ENCODE data around the gene SRRM1. TPM values are rescaled to one million over a fixed set of nuclear protein-coding genes. Genes with fewer than 3 reads are reported as not detected.
"Not testable (repeated sequence)": the region's sequence is repeated elsewhere in the genome, so short reads cannot be mapped to it uniquely, and the experiment has no call there.

Gene SRRM1
- total RNA-seq, 2 experiments from 2014 or later, result 189 to 207 TPM

DNA sequence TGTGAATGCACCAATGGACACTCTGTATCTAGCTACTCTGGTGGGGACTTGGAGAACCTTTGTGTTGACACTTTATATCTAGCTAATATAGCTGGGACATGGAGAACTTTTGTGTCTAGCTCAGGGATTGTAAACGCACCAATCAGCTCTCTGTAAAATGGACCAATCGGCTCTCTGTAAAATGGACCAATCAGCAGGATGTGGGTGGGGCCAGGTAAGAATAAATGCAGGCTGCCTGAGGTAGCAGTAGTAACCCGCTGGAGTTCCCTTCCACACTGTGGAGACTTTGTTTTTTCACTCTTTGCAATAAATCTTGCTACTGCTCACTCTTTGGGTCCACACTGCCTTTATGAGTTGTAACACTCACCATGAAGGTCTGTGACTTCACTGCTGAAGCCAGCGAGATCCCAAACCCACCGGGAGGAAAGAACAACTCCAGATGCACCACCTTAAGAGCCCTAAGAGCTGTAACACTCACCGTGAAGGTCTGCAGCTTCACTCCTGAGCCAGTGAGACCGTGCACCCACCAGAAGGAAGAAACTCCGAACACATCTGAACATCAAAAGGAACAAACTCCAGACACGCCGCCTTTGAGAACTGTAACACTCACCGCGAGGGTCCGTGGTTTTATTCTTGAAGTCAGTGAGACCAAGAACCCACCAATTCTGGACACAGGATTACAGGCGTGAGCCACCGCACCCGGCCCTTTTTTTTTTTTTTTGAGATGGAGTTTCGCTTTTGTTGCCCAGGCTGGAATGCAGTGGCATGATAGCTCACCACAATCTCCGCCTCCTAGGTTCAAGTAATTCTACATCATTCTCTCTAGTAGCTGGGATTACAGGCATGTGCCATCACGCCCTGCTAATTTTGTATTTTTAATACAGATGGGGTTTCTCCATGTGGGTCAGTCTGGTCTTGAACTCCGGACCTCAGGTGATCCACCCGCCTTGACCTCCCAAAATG is 79.3 kb downstream of the SRRM1 start:
- Mint-ChIP-seq H3K4me1 (ENCODE audit: low read depth) (peaks cover 13% of the 10 kb centered on the region), H3K27ac (peak overlapping the region; percentile 70), H3K4me3 (peak overlapping the region; percentile 73)
- H3K36me3 Mint-ChIP-seq (ENCODE audit: low read depth); H3K27me3 Mint-ChIP-seq (ENCODE audit: low read depth); POLR2A ChIA-PET; CTCF ChIA-PET; H3K9me3 Mint-ChIP-seq (ENCODE audit: insufficient read depth): not testable (repeated sequence)
- DNase-seq (peak; percentile 30), ATAC-seq (peak; percentile 51)

Other genes starting within 250 kb of the SRRM1 start
- gene STPG1, start 229.5 kb upstream of the SRRM1 start, total RNA-seq, result 1 to 10 TPM; 8.0 to 9.9 TPM
- 10 to 100 TPM; 43.4 to 46.9 TPM for gene NIPAL3, start 227.5 kb upstream of the SRRM1 start, total RNA-seq
- gene RCAN3, start 140.5 kb upstream of the SRRM1 start, total RNA-seq, result 10 to 100 TPM; 63.7 to 65.6 TPM
- under 1 TPM in 1 of 2 experiments, not detected in 1; 0.05 TPM for gene NCMAP, start 87.2 kb upstream of the SRRM1 start, total RNA-seq
- 1 to 10 TPM; 7.1 to 7.7 TPM for gene CLIC4, start 102.1 kb downstream of the SRRM1 start, total RNA-seq